COR-L47 (cell line): Measurements from ENCODE around the gene CT47C1.
"Not testable (repeated sequence)": the region's sequence is repeated elsewhere in the genome, so short reads cannot be mapped to it uniquely, and the experiment has no call there.

ENCODE experiments used
- DNase-seq: peaks from one replicate; lab custom pipeline; 2025; lab: John Stamatoyannopoulos, UW

Gene CT47C1

GRCh38 chrX:119072744-119073143, at the start of gene CT47C1:
Gene CT47C1 (plus strand): TSS chrX:119072993. CDS start chrX:119073226, 233 bp downstream.
- no peak for DNase-seq

GRCh38 chrX:119025900-119026299, 46.9 kb upstream of the CT47C1 start:
- no peak for DNase-seq

GRCh38 chrX:119026344-119026743, 46.4 kb upstream of the CT47C1 start:
- DNase-seq = not testable (repeated sequence)

- not testable (repeated sequence) for DNase-seq
These were observed 44.6 kb upstream of the CT47C1 start for GRCh38 chrX:119027960-119028732.

- DNase-seq = no peak
These were observed 44.0 kb upstream of the CT47C1 start for GRCh38 chrX:119028733-119029330.

GRCh38 chrX:119029656-119030055, 43.1 kb upstream of the CT47C1 start:
- DNase-seq = not testable (repeated sequence)

- DNase-seq = no peak
These were observed 41.8 kb upstream of the CT47C1 start for GRCh38 chrX:119030990-119031389.

- DNase-seq = no peak
These were observed 36.4 kb upstream of the CT47C1 start for GRCh38 chrX:119036107-119037029.

- DNase-seq = no peak
These were observed 32.4 kb upstream of the CT47C1 start for GRCh38 chrX:119040432-119040831.

GRCh38 chrX:119041175-119041574, 31.6 kb upstream of the CT47C1 start:
- DNase-seq = no peak

- DNase-seq = no peak
These were observed 30.8 kb upstream of the CT47C1 start for GRCh38 chrX:119042040-119042439.

- no peak for DNase-seq
These were observed 29.8 kb upstream of the CT47C1 start for GRCh38 chrX:119042996-119043395.

- no peak for DNase-seq
These were observed 26.9 kb upstream of the CT47C1 start for GRCh38 chrX:119045884-119046283.

GRCh38 chrX:119055687-119056086, 17.1 kb upstream of the CT47C1 start:
- DNase-seq = no peak

- no peak for DNase-seq
These were observed 9.9 kb upstream of the CT47C1 start for GRCh38 chrX:119062750-119063374.

GRCh38 chrX:119063428-119063827, 9.4 kb upstream of the CT47C1 start:
- DNase-seq = no peak

- peak; percentile 24 for DNase-seq
These were observed 5.6 kb upstream of the CT47C1 start for GRCh38 chrX:119067023-119067739.

GRCh38 chrX:119069128-119069527, 3.7 kb upstream of the CT47C1 start:
- DNase-seq = no peak

- no peak for DNase-seq
These were observed 3.0 kb upstream of the CT47C1 start for GRCh38 chrX:119069762-119070161.

- no peak for DNase-seq
These were observed 1.4 kb upstream of the CT47C1 start for GRCh38 chrX:119071381-119071780.

- no peak for DNase-seq
These were observed 560 bp downstream of the CT47C1 start for GRCh38 chrX:119073200-119073905.
